ENCODE data around the gene ZFYVE9. TPM values are rescaled to one million over a fixed set of nuclear protein-coding genes. Genes with fewer than 3 reads are reported as not detected.
"Not testable (repeated sequence)": the region's sequence is repeated elsewhere in the genome, so short reads cannot be mapped to it uniquely, and the experiment has no call there.

The ZFYVE9 gene
- total and polyA plus RNA-seq, 2 of the 8 experiments (the other 6 are each of a cell fraction or from before 2014, with no cell fraction given): 5.8 to 26.5 TPM

DNA sequence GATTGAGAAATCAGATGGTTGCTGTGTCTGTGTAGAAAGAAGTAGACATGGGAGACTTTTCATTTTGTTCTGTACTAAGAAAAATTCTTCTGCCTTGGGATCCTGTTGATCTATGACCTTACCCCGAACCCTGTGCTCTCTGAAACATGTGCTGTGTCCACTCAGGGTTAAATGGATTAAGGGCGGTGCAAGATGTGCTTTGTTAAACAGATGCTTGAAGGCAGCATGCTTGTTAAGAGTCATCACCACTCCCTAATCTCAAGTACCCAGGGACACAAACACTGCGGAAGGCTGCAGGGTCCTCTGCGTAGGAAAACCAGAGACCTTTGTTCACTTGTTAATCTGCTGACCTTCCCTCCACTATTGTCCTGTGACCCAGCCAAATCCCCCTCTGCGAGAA is 40.4 kb downstream of the ZFYVE9 start:
- H4K5ac ChIP-seq (ENCODE audit: insufficient read length, low read depth, low read length); H3K9me3 ChIP-seq (ENCODE audit: insufficient read depth in 2 of 2, low read depth in 1 of 2, low read length in 1 of 2); H3K4ac ChIP-seq (replicated peaks; ENCODE audit: insufficient read length, low read depth, low read length); H3K14ac ChIP-seq (ENCODE audit: insufficient read length); H2BK15ac ChIP-seq (ENCODE audit: low read length); H3K79me2 ChIP-seq (ENCODE audit: control insufficient read depth in 1 of 2, insufficient read depth in 2 of 2, low read length in 2 of 2); H3K27me3 ChIP-seq (replicated peaks in 1 of 4; ENCODE audit: control insufficient read depth in 3 of 4, extremely low read depth in 1 of 4, insufficient read depth in 3 of 4, low read length in 3 of 4); H3K27ac ChIP-seq (ENCODE audit: low read depth, low read length); H2BK20ac ChIP-seq (ENCODE audit: low read length); H3K36me3 ChIP-seq (ENCODE audit: control insufficient read depth in 2 of 4, insufficient read depth in 4 of 4, low read length in 3 of 4); POLR2A ChIA-PET (ENCODE audit: partially characterized antibody); H3K18ac ChIP-seq (ENCODE audit: extremely low read depth, low read length); H4K20me1 ChIP-seq (replicated peaks in 1 of 2; ENCODE audit: control insufficient read depth in 1 of 2, insufficient read depth in 2 of 2, low read length in 2 of 2); H3K4me3 ChIP-seq (ENCODE audit: extremely low read depth in 1 of 4, insufficient read depth in 2 of 4, low read depth in 3 of 4, low read length in 4 of 4); H3K4me1 ChIP-seq (replicated peaks in 1 of 4; ENCODE audit: control insufficient read depth in 3 of 4, insufficient read depth in 4 of 4, low read length in 3 of 4); H2AFZ ChIP-seq (ENCODE audit: low read length); H2AK5ac ChIP-seq (ENCODE audit: low read depth, low read length); H2BK12ac ChIP-seq (ENCODE audit: low read depth, low read length); H3K4me2 ChIP-seq (ENCODE audit: insufficient read depth in 1 of 2, low read depth in 2 of 2, low read length in 2 of 2); H3K56ac ChIP-seq (replicated peaks; ENCODE audit: insufficient read length, low read depth, low read length); H4K8ac ChIP-seq (ENCODE audit: extremely low read depth, insufficient read depth, low read length); H3K23ac ChIP-seq (ENCODE audit: insufficient read length); FAIRE-seq; H2BK5ac ChIP-seq (ENCODE audit: low read depth, low read length); H2BK120ac ChIP-seq (replicated peaks; ENCODE audit: low read depth, low read length); H3K23me2 ChIP-seq (ENCODE audit: low read depth, low read length); DNase-seq (ENCODE audit: low read depth in 1 of 2, low spot score in 2 of 2); H3K79me1 ChIP-seq (ENCODE audit: low read depth, low read length); H4K91ac ChIP-seq (replicated peaks; ENCODE audit: insufficient read length, low read length); H3K9ac ChIP-seq (replicated peaks in 1 of 4; ENCODE audit: extremely low read depth in 1 of 4, low read depth in 3 of 4, low read length in 3 of 4): not testable (repeated sequence)
- CTCF ChIA-PET (ENCODE audit: partially characterized antibody): interaction anchor here (0.8 kb wide), 1 partner anchor 114 kb away, joined by 3 read pairs; no protein-coding TSS in a partner anchor
- 82% methylated on average over 4 of the region's 5 CpGs; no CpG with 5 or more reads in 1 of the 2 experiments for WGBS, 2 experiments (ENCODE audit: extremely low coverage in 1 of 2, insufficient coverage in 1 of 2, insufficient read length in 1 of 2, insufficient replicate concordance in 2 of 2, low coverage in 1 of 2, low lambda C conversion rate in 2 of 2, missing lambda C conversion rate in 1 of 2)

Measured in H1 (cell line).